ENCODE measurements around the gene CACNA1C. TPM values are rescaled to one million over a fixed set of nuclear protein-coding genes. Genes with fewer than 3 reads are reported as not detected.

The CACNA1C gene
- total RNA-seq, 2 experiments from 2014 or later, result 0.05 to 0.08 TPM

DNA sequence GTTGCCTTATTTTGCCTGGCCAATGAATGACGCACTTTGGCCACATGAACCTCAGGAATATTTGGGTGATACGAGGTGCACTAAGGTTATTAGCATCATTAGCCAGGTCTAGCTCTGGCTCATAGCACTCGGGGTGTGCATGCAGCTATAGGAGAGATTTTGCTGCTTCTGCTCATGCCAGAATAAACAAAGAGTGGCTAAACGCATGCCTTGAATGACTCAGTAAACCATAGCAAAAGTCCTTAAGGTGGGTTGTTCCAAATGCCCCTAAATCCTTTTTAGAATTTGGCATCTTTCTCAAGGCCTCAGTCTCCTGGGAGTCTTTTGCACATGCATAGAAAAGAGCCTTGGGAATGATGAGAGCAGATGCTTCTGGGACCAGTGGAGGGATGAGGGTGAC is 398.2 kb downstream of the CACNA1C start:
- DNase-seq, result no peak

DNA sequence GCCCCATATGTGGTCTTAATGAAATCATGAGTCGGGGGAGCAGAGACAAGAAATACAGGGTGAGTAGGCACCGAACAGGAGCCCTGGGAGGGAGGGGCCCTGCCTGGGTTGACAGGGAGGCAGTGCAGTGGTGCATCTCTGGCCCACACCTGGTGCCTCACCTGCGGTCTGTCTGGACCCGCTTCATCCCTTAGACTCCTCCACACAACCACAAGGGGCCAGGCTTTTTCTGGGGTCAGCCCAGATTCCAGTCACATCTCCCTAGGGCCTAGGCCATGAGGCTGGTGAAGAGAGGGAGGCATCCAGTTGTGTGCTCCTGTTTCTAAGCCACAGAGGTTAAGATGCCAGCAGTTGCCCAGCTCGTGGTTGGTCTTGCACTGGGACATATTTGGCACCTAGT is 398.7 kb downstream of the CACNA1C start:
- Histone ChIP-seq H3K36me3 (ENCODE audit: insufficient read depth, low read length) (no peaks in the 10 kb centered on the region), H3K27me3 (ENCODE audit: control insufficient read depth in 1 of 2, insufficient read depth in 2 of 2, low read length in 2 of 2) (no peaks in the 10 kb centered on the region), H3K4me3 (ENCODE audit: low read length) (no peak overlapping the region), H3K4me1 (ENCODE audit: insufficient read depth, low read length) (peaks cover 2% of the 10 kb centered on the region), H3K27ac (ENCODE audit: low read depth in 1 of 2, low read length in 2 of 2) (no peak overlapping the region), H3K9me3 (ENCODE audit: control insufficient read depth in 1 of 2, insufficient read depth in 1 of 2, low read length in 2 of 2) (no peaks in the 10 kb centered on the region)
- H3K9me3 Mint-ChIP-seq, result no peaks in the 10 kb centered on the region
- TF ChIP-seq, protein P1, sequence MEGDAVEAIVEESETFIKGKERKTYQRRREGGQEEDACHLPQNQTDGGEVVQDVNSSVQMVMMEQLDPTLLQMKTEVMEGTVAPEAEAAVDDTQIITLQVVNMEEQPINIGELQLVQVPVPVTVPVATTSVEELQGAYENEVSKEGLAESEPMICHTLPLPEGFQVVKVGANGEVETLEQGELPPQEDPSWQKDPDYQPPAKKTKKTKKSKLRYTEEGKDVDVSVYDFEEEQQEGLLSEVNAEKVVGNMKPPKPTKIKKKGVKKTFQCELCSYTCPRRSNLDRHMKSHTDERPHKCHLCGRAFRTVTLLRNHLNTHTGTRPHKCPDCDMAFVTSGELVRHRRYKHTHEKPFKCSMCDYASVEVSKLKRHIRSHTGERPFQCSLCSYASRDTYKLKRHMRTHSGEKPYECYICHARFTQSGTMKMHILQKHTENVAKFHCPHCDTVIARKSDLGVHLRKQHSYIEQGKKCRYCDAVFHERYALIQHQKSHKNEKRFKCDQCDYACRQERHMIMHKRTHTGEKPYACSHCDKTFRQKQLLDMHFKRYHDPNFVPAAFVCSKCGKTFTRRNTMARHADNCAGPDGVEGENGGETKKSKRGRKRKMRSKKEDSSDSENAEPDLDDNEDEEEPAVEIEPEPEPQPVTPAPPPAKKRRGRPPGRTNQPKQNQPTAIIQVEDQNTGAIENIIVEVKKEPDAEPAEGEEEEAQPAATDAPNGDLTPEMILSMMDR (IDR thresholded peaks at IDR 0.05), result no peak
- no peaks in the 10 kb centered on the region for H3K27me3 Mint-ChIP-seq
- H3K27ac Mint-ChIP-seq, result no peak overlapping the region
- H3K4me3 Mint-ChIP-seq, result no peak overlapping the region
- ATAC-seq (ENCODE audit: poor library complexity), result no peak
- H3K36me3 Mint-ChIP-seq (ENCODE audit: low read depth), result no peaks in the 10 kb centered on the region
- no peak for DNase-seq
- H3K4me1 Mint-ChIP-seq (ENCODE audit: low read depth), result no peaks in the 10 kb centered on the region
- intact Hi-C loops (cut with DNase I, micrococcal nuclease), result no loop called here
- CTCF ChIA-PET, result no interaction called here
- POLR2A ChIA-PET, result no interaction called here

More for the DNA sequence above, 398.2 kb downstream of the CACNA1C start:
- ChIA-PET CTCF (no interaction called here), POLR2A (no interaction called here)
- no peak for ATAC-seq (ENCODE audit: poor library complexity)
- peaks cover 2% of the 10 kb centered on the region for H3K4me1 ChIP-seq (ENCODE audit: insufficient read depth, low read length)
- TF ChIP-seq, protein P1 (IDR thresholded peaks at IDR 0.05), result no peak
- no peak overlapping the region for H3K27ac Mint-ChIP-seq
- H3K4me3 ChIP-seq (ENCODE audit: low read length), result no peak overlapping the region
- H3K27ac ChIP-seq (ENCODE audit: low read depth in 1 of 2, low read length in 2 of 2), result no peak overlapping the region
- H3K4me1 Mint-ChIP-seq (ENCODE audit: low read depth), result no peaks in the 10 kb centered on the region
- intact Hi-C loops (cut with DNase I, micrococcal nuclease), result no loop called here
- H3K27me3 ChIP-seq (ENCODE audit: control insufficient read depth in 1 of 2, insufficient read depth in 2 of 2, low read length in 2 of 2), result no peaks in the 10 kb centered on the region
- H3K36me3 ChIP-seq (ENCODE audit: insufficient read depth, low read length), result no peaks in the 10 kb centered on the region
- no peaks in the 10 kb centered on the region for H3K9me3 Mint-ChIP-seq
- H3K9me3 ChIP-seq (ENCODE audit: control insufficient read depth in 1 of 2, insufficient read depth in 1 of 2, low read length in 2 of 2), result no peaks in the 10 kb centered on the region
- no peak overlapping the region for H3K4me3 Mint-ChIP-seq
- no peaks in the 10 kb centered on the region for H3K36me3 Mint-ChIP-seq (ENCODE audit: low read depth)
- no peaks in the 10 kb centered on the region for H3K27me3 Mint-ChIP-seq

DNA sequence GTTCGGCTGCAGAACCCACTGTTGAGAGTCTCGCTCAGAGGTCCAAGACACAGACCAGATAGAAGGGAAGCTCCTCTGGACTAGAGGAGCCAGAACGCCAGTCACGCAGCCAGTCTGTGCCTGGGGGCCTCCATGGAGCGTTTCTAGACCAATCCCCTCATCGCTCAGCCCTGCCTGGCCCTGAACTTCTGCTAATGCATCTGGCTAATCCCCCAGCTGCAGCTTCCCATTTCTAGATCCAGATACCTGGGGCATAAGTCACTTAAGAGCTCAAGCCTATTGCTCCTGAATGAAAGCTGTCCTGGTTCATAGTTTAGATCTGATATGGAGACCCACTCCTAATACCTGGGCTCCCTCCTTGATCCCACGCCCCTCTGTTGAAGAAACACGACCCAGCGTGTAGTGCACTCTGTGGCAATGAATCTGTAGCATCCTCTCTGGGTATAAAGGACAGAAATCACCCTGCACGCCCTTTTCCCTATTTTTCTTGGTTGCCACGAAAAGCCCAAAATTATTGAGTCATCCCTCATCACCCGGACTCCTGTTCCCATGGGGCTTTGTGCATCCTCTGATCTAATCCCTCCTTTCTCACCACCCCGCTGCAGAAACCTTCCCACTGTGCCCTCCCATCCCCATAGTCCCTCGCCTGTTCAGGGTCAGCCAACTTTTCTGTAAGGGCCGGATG is 400.4 kb downstream of the CACNA1C start:
- ATAC-seq (ENCODE audit: poor library complexity) (no peak), DNase-seq (no peak)
- TF ChIP-seq, protein P1 (IDR thresholded peaks at IDR 0.05), result no peak
- ChIA-PET POLR2A (no interaction called here), CTCF (no interaction called here)
- H3K9me3 Mint-ChIP-seq, result no peaks in the 10 kb centered on the region
- no peaks in the 10 kb centered on the region for H3K9me3 ChIP-seq (ENCODE audit: control insufficient read depth in 1 of 2, insufficient read depth in 1 of 2, low read length in 2 of 2)
- H3K27me3 ChIP-seq (ENCODE audit: control insufficient read depth in 1 of 2, insufficient read depth in 2 of 2, low read length in 2 of 2), result no peaks in the 10 kb centered on the region
- H3K27ac ChIP-seq (ENCODE audit: low read depth in 1 of 2, low read length in 2 of 2), result no peak overlapping the region
- no peaks in the 10 kb centered on the region for H3K36me3 ChIP-seq (ENCODE audit: insufficient read depth, low read length)
- intact Hi-C loops (cut with DNase I, micrococcal nuclease), result no loop called here
- H3K27ac Mint-ChIP-seq, result no peak overlapping the region
- no peak overlapping the region for H3K4me3 ChIP-seq (ENCODE audit: low read length)
- peaks cover 2% of the 10 kb centered on the region for H3K4me1 ChIP-seq (ENCODE audit: insufficient read depth, low read length)
- H3K27me3 Mint-ChIP-seq, result no peaks in the 10 kb centered on the region
- no peak overlapping the region for H3K4me3 Mint-ChIP-seq
- no peaks in the 10 kb centered on the region for H3K4me1 Mint-ChIP-seq (ENCODE audit: low read depth)
- H3K36me3 Mint-ChIP-seq (ENCODE audit: low read depth), result no peaks in the 10 kb centered on the region

Measured in CD4-positive, alpha-beta T cell (primary cell).